ENCODE measurements around the gene MOSPD2. TPM values are rescaled to one million over a fixed set of nuclear protein-coding genes. Genes with fewer than 3 reads are reported as not detected.

MOSPD2 gene
- total RNA-seq, 1 experiment from 2014 or later, result 6.4 TPM

DNA sequence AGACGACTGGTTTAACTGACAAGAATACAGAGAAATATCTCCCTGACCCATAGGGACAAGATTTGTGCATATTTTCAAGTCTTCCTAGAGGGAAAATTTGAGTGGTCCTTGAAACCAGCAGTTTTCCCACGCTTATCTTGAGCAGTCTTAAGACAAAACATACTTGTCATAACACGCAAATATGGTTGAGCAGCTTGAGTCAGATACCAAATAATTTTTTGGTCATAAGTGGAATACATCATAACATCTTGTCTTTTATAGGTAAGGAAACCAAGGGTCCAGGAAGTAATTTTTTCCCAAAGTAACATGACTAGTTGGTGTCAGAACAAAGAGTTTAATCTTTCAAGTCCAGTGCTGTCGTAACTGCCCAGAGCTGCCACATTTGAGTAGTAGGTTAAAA, 50.5 kb downstream of the MOSPD2 start:
- no peaks in the 10 kb centered on the region for H3K27me3 Mint-ChIP-seq (ENCODE audit: low read depth)
- Histone ChIP-seq H4K91ac (ENCODE audit: insufficient read length, low read depth, low read length) (no peak overlapping the region), H2BK12ac (ENCODE audit: insufficient read length, low read depth, low read length) (no peak overlapping the region), H3K27ac (ENCODE audit: insufficient read length, low read depth, low read length) (no peak overlapping the region), H3K23me2 (ENCODE audit: insufficient read length, low read depth, low read length, poor library complexity, severe bottlenecking) (no peaks in the 10 kb centered on the region), H2BK15ac (ENCODE audit: low read depth, low read length) (no peak overlapping the region), H3K9me3 (ENCODE audit: control insufficient read depth, low read depth, low read length) (peaks cover 9% of the 10 kb centered on the region), H3K79me2 (ENCODE audit: insufficient read depth, low read length) (no peaks in the 10 kb centered on the region), H3K4me2 (ENCODE audit: insufficient read depth, insufficient read length, low read length) (no peak overlapping the region), H2BK120ac (ENCODE audit: low read depth, low read length, poor library complexity, severe bottlenecking) (no peak overlapping the region), H2BK5ac (ENCODE audit: insufficient read length, low read length) (no peak overlapping the region), H2BK20ac (ENCODE audit: low read depth, low read length, poor library complexity, severe bottlenecking) (no peak overlapping the region), H3K79me1 (ENCODE audit: insufficient read depth, low read depth, low read length, poor library complexity, severe bottlenecking) (no peaks in the 10 kb centered on the region), H4K8ac (replicated peaks; ENCODE audit: insufficient read length, low read depth, low read length) (no peak overlapping the region), H3K9ac (ENCODE audit: extremely low read depth, insufficient read length, low read length) (no peak overlapping the region), H3K18ac (ENCODE audit: insufficient read length, low read depth, low read length) (no peak overlapping the region), H3K56ac (ENCODE audit: insufficient read length, low read depth, low read length) (no peak overlapping the region), H3K4ac (ENCODE audit: low read depth, low read length) (no peak overlapping the region), H2AFZ (ENCODE audit: low read length) (no peak overlapping the region), H3T11ph (ENCODE audit: low read length) (no peak overlapping the region), H2AK5ac (ENCODE audit: insufficient read length, low read length) (no peak overlapping the region), H4K5ac (ENCODE audit: insufficient read length, low read depth, low read length) (no peak overlapping the region), H4K20me1 (ENCODE audit: control insufficient read depth, insufficient read depth, insufficient read length) (no peaks in the 10 kb centered on the region), H3K23ac (ENCODE audit: insufficient read length, low read depth, low read length) (no peak overlapping the region), H3K27me3 (ENCODE audit: insufficient read depth, low read length) (no peaks in the 10 kb centered on the region), H3K4me1 (ENCODE audit: insufficient read depth, low read length) (no peaks in the 10 kb centered on the region), H3K14ac (ENCODE audit: insufficient read depth, low read length) (no peak overlapping the region)
- H3K9me3 Mint-ChIP-seq, result peaks cover 52 to 60% of the 10 kb centered on the region in 2 experiments
- TF ChIP-seq, protein P1, sequence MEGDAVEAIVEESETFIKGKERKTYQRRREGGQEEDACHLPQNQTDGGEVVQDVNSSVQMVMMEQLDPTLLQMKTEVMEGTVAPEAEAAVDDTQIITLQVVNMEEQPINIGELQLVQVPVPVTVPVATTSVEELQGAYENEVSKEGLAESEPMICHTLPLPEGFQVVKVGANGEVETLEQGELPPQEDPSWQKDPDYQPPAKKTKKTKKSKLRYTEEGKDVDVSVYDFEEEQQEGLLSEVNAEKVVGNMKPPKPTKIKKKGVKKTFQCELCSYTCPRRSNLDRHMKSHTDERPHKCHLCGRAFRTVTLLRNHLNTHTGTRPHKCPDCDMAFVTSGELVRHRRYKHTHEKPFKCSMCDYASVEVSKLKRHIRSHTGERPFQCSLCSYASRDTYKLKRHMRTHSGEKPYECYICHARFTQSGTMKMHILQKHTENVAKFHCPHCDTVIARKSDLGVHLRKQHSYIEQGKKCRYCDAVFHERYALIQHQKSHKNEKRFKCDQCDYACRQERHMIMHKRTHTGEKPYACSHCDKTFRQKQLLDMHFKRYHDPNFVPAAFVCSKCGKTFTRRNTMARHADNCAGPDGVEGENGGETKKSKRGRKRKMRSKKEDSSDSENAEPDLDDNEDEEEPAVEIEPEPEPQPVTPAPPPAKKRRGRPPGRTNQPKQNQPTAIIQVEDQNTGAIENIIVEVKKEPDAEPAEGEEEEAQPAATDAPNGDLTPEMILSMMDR (conservative IDR thresholded peaks at IDR 0.05), result no peak
- H3K4me1 Mint-ChIP-seq, result peaks cover 2 to 3% of the 10 kb centered on the region in 2 experiments; a peak in 2 of 4 replicates
- H3K4me3 Mint-ChIP-seq, result no peak overlapping the region
- H3K27ac Mint-ChIP-seq, result no peak overlapping the region
- no peak for DNase-seq
- peaks cover 3 to 8% (median 4%) of the 10 kb centered on the region in 3 experiments; a peak in 4 of 7 replicates for H3K36me3 Mint-ChIP-seq (ENCODE audit: insufficient read depth in 1 of 3, low read depth in 3 of 3)
- WGBS (ENCODE audit: extremely low coverage, insufficient read length, low lambda C conversion rate), result no CpG with 5 or more reads among the region's 4 CpGs

All from H9 (cell line).